GM21723 (cell line): ENCODE data around the gene FAM53A.

Experiments
- ATAC-seq: cut with Tn5 transposase; IDR thresholded peaks from one replicate; pipeline ENCODE4 v1.9.1; 2021; ENCODE audit warnings: mild to moderate bottlenecking, moderate library complexity; ENCODE audit not compliant: unreplicated experiment

FAM53A gene

DNA sequence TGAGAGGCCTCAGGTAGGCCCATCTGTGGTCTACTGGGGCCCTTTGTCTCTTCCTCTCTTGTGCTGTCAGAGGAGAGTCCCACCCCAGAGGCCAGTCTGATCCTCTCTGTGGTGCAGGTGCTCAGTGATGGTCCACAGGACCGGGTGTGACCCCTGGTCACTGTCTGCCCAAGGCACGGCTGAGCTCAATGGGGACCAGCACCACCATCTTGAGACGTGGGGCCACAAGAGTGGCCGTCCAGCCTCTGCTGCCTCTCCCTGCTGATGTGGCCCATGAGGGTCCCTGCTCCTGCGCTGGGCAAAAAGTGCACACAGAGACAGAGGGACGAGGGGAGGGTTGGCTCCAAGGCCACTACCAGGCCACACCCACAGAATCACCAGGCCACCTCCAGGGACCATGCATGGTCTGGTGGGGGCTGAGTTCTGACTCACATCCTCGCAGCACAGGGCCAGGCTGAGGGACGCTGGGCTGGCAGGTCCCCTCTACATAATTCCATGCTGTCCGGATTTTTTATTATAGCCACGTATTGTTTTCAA, 88.3 kb downstream of the FAM53A start:
- ATAC-seq, result no peak

DNA sequence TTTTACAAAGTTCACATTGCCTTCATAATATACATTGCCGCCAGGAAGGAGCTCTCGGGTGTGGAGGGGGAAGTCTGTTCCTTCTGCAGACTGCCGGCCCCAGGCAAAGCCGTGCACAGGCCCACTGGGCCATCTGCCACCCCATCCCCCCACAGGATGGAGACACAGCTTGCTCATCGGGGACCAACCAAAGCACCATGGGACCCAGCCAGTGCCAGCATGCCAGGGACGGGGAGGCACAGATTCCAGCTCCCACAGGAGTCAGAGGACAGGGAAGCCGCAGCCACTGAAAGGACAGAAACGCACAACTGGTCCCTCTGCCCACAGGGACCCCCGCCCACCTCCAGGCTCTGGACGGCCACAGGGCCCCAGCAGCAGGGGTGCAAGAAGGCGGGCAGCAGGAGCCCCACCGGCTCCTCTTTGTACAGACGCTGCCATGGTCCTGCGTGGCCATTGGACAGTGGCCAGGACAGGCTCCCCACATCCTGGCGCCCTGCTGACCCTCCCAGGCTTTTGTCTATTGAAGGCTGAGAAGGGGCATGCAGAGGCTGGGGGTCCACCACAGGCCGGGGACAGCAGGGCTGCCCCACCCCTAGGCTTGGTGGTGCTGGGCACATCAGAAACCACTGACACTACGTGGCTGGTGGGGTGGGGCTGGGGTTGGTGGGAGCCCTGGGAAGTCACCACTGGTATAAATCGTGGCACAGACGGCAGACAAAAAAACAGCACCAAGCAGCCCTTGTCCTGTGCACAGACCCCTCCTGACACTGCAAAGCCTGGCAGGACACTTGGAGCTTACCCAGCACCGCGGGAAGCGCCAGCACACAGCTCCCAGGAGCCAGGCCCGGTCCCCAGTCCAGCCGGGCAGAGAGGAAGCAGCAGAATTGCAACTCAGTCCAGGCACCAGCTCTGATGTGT, 89.0 kb downstream of the FAM53A start:
- no peak for ATAC-seq

GRCh38 chr4:1593881-1594345, 90.2 kb downstream of the FAM53A start:
- no peak for ATAC-seq

DNA sequence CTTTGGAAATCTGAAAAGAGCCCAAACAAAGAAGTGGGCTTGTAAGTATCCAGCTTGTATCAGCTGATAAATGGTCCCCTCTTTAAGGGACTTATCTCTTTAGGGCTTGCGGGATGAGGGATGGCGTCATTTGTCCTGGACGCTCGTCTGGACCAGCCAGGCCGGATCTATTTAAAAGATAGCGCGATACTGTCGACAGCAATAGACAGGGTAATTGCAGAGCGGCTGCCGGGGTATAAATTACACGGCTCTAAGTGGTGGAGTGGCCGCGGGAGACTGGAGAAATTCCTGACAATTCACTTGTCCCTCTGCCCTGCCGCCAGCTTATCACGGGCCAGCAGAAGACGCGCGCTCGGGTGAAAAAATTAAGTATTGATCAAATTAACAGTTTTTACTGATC, 90.7 kb downstream of the FAM53A start:
- ATAC-seq, result no peak

DNA sequence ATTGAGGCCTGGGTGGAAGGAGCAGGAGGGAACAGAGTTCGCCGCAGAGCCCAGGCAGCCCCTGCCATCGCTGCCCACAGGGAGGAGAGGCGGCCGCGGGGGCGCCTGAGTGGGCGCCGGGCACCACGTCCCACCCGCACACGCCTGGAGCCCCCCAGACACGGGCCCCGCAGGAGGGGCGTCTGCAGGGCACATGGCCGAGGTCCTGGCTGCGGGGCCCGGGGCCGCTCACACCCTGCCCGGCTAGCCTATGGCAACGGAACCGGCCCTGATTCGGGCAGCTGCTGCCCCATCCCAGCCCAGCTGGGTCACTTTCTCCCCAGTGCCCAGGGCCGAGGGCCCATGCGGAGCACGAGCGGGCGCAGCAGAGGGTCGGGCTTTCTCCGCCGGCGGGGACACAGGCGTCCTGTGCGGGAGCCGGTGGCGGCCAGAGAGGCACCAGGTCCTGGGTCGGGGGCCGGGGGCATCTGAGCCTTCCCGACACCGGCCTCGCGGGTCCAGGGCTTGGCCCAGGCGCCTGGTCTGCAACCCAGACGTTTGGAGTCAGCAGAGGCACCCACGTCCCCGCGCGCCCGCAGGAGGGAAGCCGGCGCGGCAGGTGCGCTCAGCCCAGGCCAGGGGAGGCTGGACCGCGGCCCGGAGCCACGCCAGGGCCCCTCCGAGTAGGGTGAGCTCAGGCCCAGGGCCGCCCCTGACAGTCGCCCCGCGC, 91.2 kb downstream of the FAM53A start:
- no peak for ATAC-seq

DNA sequence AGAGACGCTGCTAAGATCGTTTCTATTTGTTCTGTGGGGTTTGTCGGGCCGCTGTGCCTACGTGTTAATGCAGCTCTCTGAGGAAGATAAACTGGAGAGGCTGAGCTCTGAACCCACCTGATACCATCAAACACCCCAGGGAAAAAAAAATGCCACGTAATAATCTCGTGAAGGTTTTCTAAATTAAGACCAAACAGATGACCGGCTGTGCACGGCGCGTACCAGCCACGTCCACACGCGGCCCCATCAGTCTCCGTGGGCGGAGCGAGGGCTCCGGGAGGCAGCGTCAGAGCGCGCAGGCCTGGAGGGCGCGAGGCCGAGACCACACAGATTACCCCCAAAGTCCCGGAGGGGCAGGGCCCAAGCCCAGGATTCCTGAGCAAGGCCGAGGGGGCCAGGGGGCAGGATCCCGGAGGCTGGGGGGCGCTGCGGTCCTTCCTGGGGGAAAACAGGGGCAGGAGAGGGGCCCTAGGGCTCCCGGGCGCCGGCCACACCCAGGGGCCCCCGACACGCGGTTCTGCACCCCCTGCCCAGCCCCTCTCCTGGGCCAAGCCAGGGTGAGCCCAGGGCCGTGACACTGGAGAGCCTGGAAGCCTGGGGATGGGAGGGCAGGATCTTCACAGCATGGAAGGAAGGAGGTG, 91.9 kb downstream of the FAM53A start:
- no peak for ATAC-seq

GRCh38 chr4:1591107-1591506, 93.0 kb downstream of the FAM53A start:
- no peak for ATAC-seq

- ATAC-seq, result no peak
These were observed 93.9 kb downstream of the FAM53A start for GRCh38 chr4:1590244-1590643.
